Activated CD4-positive, CD25-positive, alpha-beta regulatory T cell treated with anti-CD3 and anti-CD28 coated beads, Interleukin-2, amount 50 U/mL, for 16 hours (primary cell): ENCODE results near the gene CA7.
"Not testable (repeated sequence)": the region's sequence is repeated elsewhere in the genome, so short reads cannot be mapped to it uniquely, and the experiment has no call there.

Source experiments
- DNase-seq: peaks from one replicate; pipeline ENCODE4 v3.0.0-alpha.2; 2020; ENCODE audit warnings: low read depth, low spot score

CA7 gene

GRCh38 chr16:66896682-66897081, 52.5 kb downstream of the CA7 start:
- DNase-seq: not testable (repeated sequence)

- no peak for DNase-seq
Observed at GRCh38 chr16:66898207-66898606, 54.0 kb downstream of the CA7 start.

GRCh38 chr16:66898933-66899309, 54.7 kb downstream of the CA7 start:
- no peak for DNase-seq

- no peak for DNase-seq
Observed at GRCh38 chr16:66899310-66899944, 55.2 kb downstream of the CA7 start.

GRCh38 chr16:66899945-66900710, 55.9 kb downstream of the CA7 start:
- no peak for DNase-seq

GRCh38 chr16:66900721-66901441, 56.7 kb downstream of the CA7 start:
- no peak for DNase-seq

- no peak for DNase-seq
Observed at GRCh38 chr16:66901626-66902025, 57.4 kb downstream of the CA7 start.

- DNase-seq: no peak
Observed at GRCh38 chr16:66902648-66903543, 58.7 kb downstream of the CA7 start.
